Activated T-cell treated with anti-CD3 and anti-CD28 coated beads, Interleukin-2, amount 50 U/mL, for 4 hours (primary cell): Measurements from ENCODE around the gene OR10W1. TPM values are rescaled to one million over a fixed set of nuclear protein-coding genes. Genes with fewer than 3 reads are reported as not detected.

Experiments
- ATAC-seq, 2 donors: fragments of 200-7000 bp; cut with Tn5 transposase; one replicate each; pipeline ENCODE4 v1.10.0; 2021
- DNase-seq: peaks from one replicate; pipeline ENCODE4 v3.0.0-alpha.2; 2020
- H3K27me3 Mint-ChIP-seq: one replicate; pipeline ENCODE4 v1.8.0; 2021; ENCODE audit warnings: low read depth, mixed read lengths
- H3K36me3 Mint-ChIP-seq: one replicate; pipeline ENCODE4 v1.8.0; 2022; ENCODE audit warnings: mixed read lengths; ENCODE audit not compliant: insufficient read depth
- H3K4me1 Mint-ChIP-seq: one replicate; pipeline ENCODE4 v1.8.0; 2021; ENCODE audit warnings: low read depth, mixed read lengths
- H3K4me3 Mint-ChIP-seq: one replicate; pipeline ENCODE4 v1.8.0; 2021; ENCODE audit warnings: mild to moderate bottlenecking, moderate library complexity, mixed read lengths
- H3K9me3 Mint-ChIP-seq: one replicate; pipeline ENCODE4 v1.8.0; 2021; ENCODE audit warnings: mixed read lengths
- total RNA-seq, 3 donors: library from RNA; stranded (reverse); gene quantifications; one replicate each; pipeline ENCODE4 v1.2.1, GENCODE V29; 2021

OR10W1 gene
- total RNA-seq: not detected

DNA sequence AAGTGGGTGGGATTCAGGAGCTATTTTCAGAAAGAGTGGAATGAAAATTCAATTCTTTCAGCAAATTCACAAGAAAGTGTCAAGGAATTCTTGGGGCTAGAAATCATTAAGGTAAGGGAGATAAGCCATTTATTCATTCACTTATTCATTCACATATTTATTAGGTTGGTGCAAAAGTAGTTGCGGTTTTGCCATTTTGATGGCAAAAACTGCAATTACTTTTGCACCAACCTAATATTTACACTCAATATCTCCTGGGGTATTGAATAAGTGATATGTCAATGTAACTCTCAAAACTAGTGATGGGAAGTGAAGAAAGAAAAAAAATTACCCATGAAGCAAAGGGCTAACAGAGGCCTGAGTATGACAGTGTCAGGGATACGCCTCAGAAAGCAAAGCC lies at the start of gene OR10W1:
Gene OR10W1 (minus strand): TSS at position 119 of the 400 bp plus-strand sequence. CDS start 402 bp downstream, outside the sequence.
- no peaks in the 10 kb centered on the region for H3K4me1 Mint-ChIP-seq
- no peak for ATAC-seq

DNA sequence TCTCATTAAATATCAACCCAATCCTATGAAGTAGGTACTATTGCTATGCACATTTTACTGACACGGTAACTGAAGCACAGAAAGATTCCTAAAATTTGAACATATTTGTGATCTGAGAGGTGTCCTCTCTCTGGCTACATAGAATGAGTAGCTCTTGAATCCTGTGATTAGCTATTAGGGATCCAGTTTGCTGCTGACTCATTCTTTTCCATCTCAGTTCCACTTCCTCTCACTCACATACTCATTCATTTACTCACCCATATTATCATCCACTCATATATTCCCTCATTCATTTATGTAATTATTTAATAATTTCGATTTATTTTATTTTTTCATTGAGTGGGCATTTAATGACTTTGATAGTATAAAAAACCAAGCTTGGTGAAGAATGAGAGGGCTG lies 48.1 kb upstream of the OR10W1 start:
- DNase-seq (no peak), ATAC-seq (no peak)
- peaks cover 11% of the 10 kb centered on the region for H3K9me3 Mint-ChIP-seq
- no peak overlapping the region for H3K4me3 Mint-ChIP-seq
- H3K27me3 Mint-ChIP-seq: peaks cover 4% of the 10 kb centered on the region
- H3K4me1 Mint-ChIP-seq: no peaks in the 10 kb centered on the region
- H3K36me3 Mint-ChIP-seq: no peaks in the 10 kb centered on the region

More for the DNA sequence above, at the start of gene OR10W1:
- Mint-ChIP-seq H3K36me3 (no peaks in the 10 kb centered on the region), H3K9me3 (no peaks in the 10 kb centered on the region), H3K27me3 (peaks cover 4% of the 10 kb centered on the region), H3K4me3 (no peak within 1 kb of the TSS)
- DNase-seq: no peak

DNA sequence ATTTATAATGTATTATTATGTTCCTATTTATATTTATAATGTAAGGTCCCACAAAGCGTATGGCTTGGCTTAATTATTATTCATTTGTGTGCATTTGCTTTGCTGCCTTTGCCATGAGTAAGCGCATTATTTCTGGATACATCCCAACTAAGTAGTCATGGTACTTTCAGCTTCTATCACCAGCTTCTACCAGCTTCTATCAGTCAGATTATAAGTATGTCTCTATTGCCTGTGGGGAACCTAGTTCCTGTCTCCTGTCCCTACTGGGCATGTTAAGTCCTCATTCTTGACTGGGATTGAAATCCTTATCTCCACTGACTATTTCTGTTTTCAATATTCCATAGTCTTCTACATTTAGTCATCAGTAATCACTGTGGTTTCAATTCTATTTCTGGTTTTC lies 33.5 kb upstream of the OR10W1 start:
- ATAC-seq (no peak), DNase-seq (no peak)
- Mint-ChIP-seq H3K9me3 (no peaks in the 10 kb centered on the region), H3K4me3 (no peak overlapping the region), H3K27me3 (no peaks in the 10 kb centered on the region), H3K4me1 (no peaks in the 10 kb centered on the region), H3K36me3 (no peaks in the 10 kb centered on the region)

- Mint-ChIP-seq H3K4me3 (no peak overlapping the region), H3K9me3 (peaks cover 8% of the 10 kb centered on the region), H3K27me3 (peaks cover 14% of the 10 kb centered on the region), H3K4me1 (no peaks in the 10 kb centered on the region), H3K36me3 (no peaks in the 10 kb centered on the region)
- no peak for ATAC-seq
- no peak for DNase-seq
Measured at GRCh38 chr11:58292017-58292416, 24.0 kb upstream of the OR10W1 start.

DNA sequence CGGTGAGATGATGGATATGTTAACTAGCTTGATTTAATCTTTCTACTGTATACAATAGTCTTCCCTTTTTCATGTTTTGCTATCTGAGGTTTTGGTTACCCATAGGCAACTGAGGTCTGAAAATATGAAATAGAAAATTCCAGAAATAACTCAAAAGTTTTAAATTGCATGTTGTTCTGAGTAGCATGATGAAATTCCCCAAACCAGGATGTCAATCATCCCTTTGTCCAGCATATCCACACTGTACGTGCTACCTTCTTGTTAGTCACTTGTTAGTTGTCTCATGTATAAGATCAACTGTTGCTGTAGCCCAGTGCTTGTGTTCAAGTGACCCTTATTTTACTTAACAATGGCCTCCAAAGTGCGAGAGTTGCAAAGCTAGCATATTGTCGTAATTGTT lies 21.2 kb upstream of the OR10W1 start:
- no peak overlapping the region for H3K4me3 Mint-ChIP-seq
- peaks cover 11% of the 10 kb centered on the region for H3K27me3 Mint-ChIP-seq
- no peak for DNase-seq

GRCh38 chr11:58286249-58286648 lies 18.2 kb upstream of the OR10W1 start:
- Mint-ChIP-seq H3K36me3 (no peaks in the 10 kb centered on the region), H3K4me3 (no peak overlapping the region), H3K4me1 (peaks cover 6% of the 10 kb centered on the region), H3K27me3 (peaks cover 6% of the 10 kb centered on the region), H3K9me3 (no peaks in the 10 kb centered on the region)
- DNase-seq (no peak), ATAC-seq (peak in 1 of 2 donors; percentile 51)

More for the DNA sequence above, 21.2 kb upstream of the OR10W1 start:
- H3K36me3 Mint-ChIP-seq: no peaks in the 10 kb centered on the region
- H3K4me1 Mint-ChIP-seq: peaks cover 6% of the 10 kb centered on the region
- H3K9me3 Mint-ChIP-seq: peaks cover 8% of the 10 kb centered on the region
- ATAC-seq: no peak

DNA sequence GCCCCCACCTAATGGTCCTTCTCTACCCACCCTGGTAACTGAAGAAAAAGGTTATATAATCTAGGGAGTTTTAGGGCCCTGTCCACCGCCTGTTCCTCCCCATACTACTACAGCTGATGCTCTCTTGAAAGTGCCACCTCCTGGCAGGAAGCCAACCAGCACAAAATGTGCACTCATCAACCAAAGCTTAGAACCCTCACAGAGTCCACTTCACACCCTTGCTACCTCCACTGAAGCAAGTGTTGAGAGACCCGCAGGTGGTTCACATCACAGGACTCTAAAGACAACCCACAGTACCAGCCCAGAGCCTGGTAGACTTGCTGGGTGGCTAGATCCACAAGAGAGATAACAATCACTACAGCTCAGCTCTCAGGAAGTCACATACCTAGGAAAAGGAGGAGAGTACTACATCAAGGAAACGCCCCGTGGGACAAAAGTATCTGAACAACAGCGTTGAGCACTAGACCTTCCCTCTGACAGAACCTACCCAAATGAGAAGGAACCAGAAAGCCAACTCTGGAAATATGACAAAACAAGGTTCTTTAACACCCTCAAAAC lies 17.5 kb upstream of the OR10W1 start:
- ATAC-seq (no peak), DNase-seq (no peak)
- Mint-ChIP-seq H3K27me3 (peaks cover 6% of the 10 kb centered on the region), H3K4me1 (peaks cover 6% of the 10 kb centered on the region), H3K9me3 (no peaks in the 10 kb centered on the region), H3K36me3 (no peaks in the 10 kb centered on the region), H3K4me3 (no peak overlapping the region)

GRCh38 chr11:58276151-58276550 lies 8.1 kb upstream of the OR10W1 start:
- no peaks in the 10 kb centered on the region for H3K36me3 Mint-ChIP-seq
- no peak for ATAC-seq
- no peak overlapping the region for H3K4me3 Mint-ChIP-seq
- H3K27me3 Mint-ChIP-seq: peaks cover 17% of the 10 kb centered on the region
- no peaks in the 10 kb centered on the region for H3K4me1 Mint-ChIP-seq
- peaks cover 5% of the 10 kb centered on the region for H3K9me3 Mint-ChIP-seq
- DNase-seq: no peak

DNA sequence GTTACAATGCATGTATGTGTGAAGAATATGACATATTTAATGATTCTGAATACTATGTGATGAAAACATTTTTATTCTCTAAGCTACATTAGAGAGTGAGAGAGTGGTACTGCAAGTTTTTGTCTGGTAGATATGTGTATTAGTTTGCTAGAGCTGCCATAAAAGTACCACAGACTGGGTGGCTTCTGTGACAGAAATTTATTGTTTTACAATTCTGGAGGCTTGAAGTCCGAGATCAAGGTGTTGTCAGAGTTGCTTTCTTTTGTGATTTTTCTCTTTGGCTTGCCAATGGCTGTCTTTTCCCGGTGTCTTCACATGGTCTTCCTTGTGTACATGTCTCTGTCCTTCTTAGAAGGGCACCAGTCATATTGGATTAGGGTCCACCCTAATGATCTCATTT lies 6.9 kb upstream of the OR10W1 start:
- no peak for DNase-seq
- H3K4me1 Mint-ChIP-seq: no peaks in the 10 kb centered on the region
- no peak overlapping the region for H3K4me3 Mint-ChIP-seq
- H3K36me3 Mint-ChIP-seq: no peaks in the 10 kb centered on the region
- H3K27me3 Mint-ChIP-seq: peaks cover 14% of the 10 kb centered on the region
- ATAC-seq: no peak
- peaks cover 5% of the 10 kb centered on the region for H3K9me3 Mint-ChIP-seq

DNA sequence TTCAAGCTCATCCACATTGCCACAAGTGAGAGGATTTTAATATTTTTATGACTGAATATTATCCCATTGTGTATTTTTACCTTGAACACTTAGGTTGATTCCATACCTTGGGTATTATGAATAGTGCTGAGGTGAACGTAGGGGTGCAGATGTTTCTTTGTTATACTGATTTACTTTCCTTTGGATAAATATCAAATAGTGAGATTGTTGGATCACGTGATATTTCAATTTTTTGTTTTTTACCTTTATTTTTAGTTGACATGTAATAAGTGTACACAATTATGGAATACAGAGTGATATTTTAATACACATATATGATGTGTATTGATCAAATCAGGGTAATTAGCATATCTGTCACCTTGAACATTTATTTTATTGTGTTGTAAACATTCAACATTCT lies 8.1 kb downstream of the OR10W1 start:
- Mint-ChIP-seq H3K36me3 (no peaks in the 10 kb centered on the region), H3K4me1 (no peaks in the 10 kb centered on the region), H3K9me3 (peaks cover 12% of the 10 kb centered on the region), H3K27me3 (peaks cover 4% of the 10 kb centered on the region), H3K4me3 (no peak overlapping the region)
- ATAC-seq (no peak), DNase-seq (no peak)

GRCh38 chr11:58254936-58255335 lies 13.1 kb downstream of the OR10W1 start:
- Mint-ChIP-seq H3K4me3 (no peak overlapping the region), H3K36me3 (no peaks in the 10 kb centered on the region), H3K27me3 (no peaks in the 10 kb centered on the region), H3K9me3 (peaks cover 29% of the 10 kb centered on the region), H3K4me1 (no peaks in the 10 kb centered on the region)
- ATAC-seq: no peak
- no peak for DNase-seq

GRCh38 chr11:58243954-58244353 lies 24.1 kb downstream of the OR10W1 start:
- no peak for ATAC-seq
- Mint-ChIP-seq H3K9me3 (peaks cover 17% of the 10 kb centered on the region), H3K4me1 (no peaks in the 10 kb centered on the region), H3K36me3 (no peaks in the 10 kb centered on the region), H3K4me3 (no peak overlapping the region), H3K27me3 (peaks cover 10% of the 10 kb centered on the region)
- DNase-seq: no peak

- no peak for DNase-seq
- H3K4me3 Mint-ChIP-seq: no peak overlapping the region
- no peak for ATAC-seq
- H3K36me3 Mint-ChIP-seq: no peaks in the 10 kb centered on the region
- peaks cover 3% of the 10 kb centered on the region for H3K27me3 Mint-ChIP-seq
- no peaks in the 10 kb centered on the region for H3K4me1 Mint-ChIP-seq
- H3K9me3 Mint-ChIP-seq: peaks cover 3% of the 10 kb centered on the region
Measured at GRCh38 chr11:58227956-58228615, 40.0 kb downstream of the OR10W1 start.

DNA sequence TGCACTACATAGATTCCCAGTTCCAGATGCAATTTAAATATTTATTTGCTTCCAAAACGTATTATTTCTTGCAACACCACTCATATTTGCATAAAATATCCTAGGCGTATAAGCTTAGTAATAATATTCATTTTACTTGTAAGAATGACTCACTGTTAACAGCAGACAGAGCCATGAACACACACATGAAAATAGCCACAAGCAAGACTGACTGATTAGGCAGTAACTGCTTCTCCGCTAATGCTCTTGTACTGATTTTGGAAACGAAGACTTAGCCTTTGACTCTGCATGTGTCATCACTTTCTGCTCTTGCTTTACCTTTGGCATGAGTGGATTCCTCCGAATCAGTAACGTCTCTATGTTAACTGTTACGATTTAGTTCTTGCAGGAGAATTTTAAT lies 45.3 kb downstream of the OR10W1 start:
- Mint-ChIP-seq H3K36me3 (no peaks in the 10 kb centered on the region), H3K4me3 (no peak overlapping the region), H3K4me1 (no peaks in the 10 kb centered on the region), H3K27me3 (no peaks in the 10 kb centered on the region), H3K9me3 (no peaks in the 10 kb centered on the region)
- no peak for ATAC-seq
- no peak for DNase-seq
